Skeletal muscle tissue (tissue), 4 donors: ENCODE data around the gene BSDC1. TPM values are rescaled to one million over a fixed set of nuclear protein-coding genes. Genes with fewer than 3 reads are reported as not detected.

ENCODE experiments used
- H3K27ac ChIP-seq: one replicate; pipeline ENCODE4 v1.7.0; 2013; ENCODE audit warnings: mild to moderate bottlenecking, low read depth, low read length, inconsistent platforms
- H3K27me3 ChIP-seq, 3 donors: one replicate each; pipeline ENCODE4 v1.7.0; 2013; ENCODE audit warnings: low read length in 3 of 3; ENCODE audit not compliant: control insufficient read depth in 3 of 3, insufficient read depth in 3 of 3
- H3K36me3 ChIP-seq, 3 donors: one replicate each; pipeline ENCODE4 v1.7.0; 2013; ENCODE audit warnings: low read length in 3 of 3; ENCODE audit not compliant: control insufficient read depth in 3 of 3, insufficient read depth in 3 of 3
- H3K4me1 ChIP-seq, 3 donors: one replicate each; pipeline ENCODE4 v1.7.0; 2013; ENCODE audit warnings: low read length in 3 of 3, mild to moderate bottlenecking in 3 of 3; ENCODE audit not compliant: control insufficient read depth in 3 of 3, insufficient read depth in 3 of 3
- H3K4me3 ChIP-seq, 3 donors: one replicate each; pipeline ENCODE4 v1.7.0; 2013; ENCODE audit warnings: low read length in 3 of 3
- H3K9ac ChIP-seq, 3 donors: one replicate each; pipeline ENCODE4 v1.7.0; 2013; ENCODE audit warnings: low read length in 3 of 3, mild to moderate bottlenecking in 3 of 3, moderate library complexity in 2 of 3, low read depth in 1 of 3
- H3K9me3 ChIP-seq, 3 donors: one replicate each; pipeline ENCODE4 v1.7.0; 2013; ENCODE audit warnings: low read length in 3 of 3; ENCODE audit not compliant: control insufficient read depth in 3 of 3
- total RNA-seq: library from RNA; depleted of rRNA; stranded (reverse); fragments of >200 nt; gene quantifications from one replicate; pipeline ENCODE4 v1.2.3, GENCODE V29; 2014
- donor health status: Osteomylitis.

Gene BSDC1
- total RNA-seq, 1 donor from 2014 or later: 37.1 TPM

- no peaks in the 10 kb centered on the region for H3K9me3 ChIP-seq
- no peak overlapping the region for H3K27ac ChIP-seq
- H3K27me3 ChIP-seq: no peaks in the 10 kb centered on the region
- H3K36me3 ChIP-seq: peaks cover 90 to 93% (median 92%) of the 10 kb centered on the region in 3 donors
- H3K4me3 ChIP-seq: no peak overlapping the region
- no peak overlapping the region for H3K9ac ChIP-seq
- H3K4me1 ChIP-seq: no peaks in the 10 kb centered on the region
Observed at GRCh38 chr1:32376199-32376598, 18.0 kb downstream of the BSDC1 start.

- H3K27ac ChIP-seq: no peak overlapping the region
- no peak overlapping the region for H3K4me3 ChIP-seq
- no peaks in the 10 kb centered on the region for H3K9me3 ChIP-seq
- H3K27me3 ChIP-seq: no peaks in the 10 kb centered on the region
- no peak overlapping the region for H3K9ac ChIP-seq
- H3K36me3 ChIP-seq: peaks cover 72 to 80% (median 79%) of the 10 kb centered on the region in 3 donors
- H3K4me1 ChIP-seq: no peaks in the 10 kb centered on the region
Observed at GRCh38 chr1:32373996-32374592, 20.1 kb downstream of the BSDC1 start.

DNA sequence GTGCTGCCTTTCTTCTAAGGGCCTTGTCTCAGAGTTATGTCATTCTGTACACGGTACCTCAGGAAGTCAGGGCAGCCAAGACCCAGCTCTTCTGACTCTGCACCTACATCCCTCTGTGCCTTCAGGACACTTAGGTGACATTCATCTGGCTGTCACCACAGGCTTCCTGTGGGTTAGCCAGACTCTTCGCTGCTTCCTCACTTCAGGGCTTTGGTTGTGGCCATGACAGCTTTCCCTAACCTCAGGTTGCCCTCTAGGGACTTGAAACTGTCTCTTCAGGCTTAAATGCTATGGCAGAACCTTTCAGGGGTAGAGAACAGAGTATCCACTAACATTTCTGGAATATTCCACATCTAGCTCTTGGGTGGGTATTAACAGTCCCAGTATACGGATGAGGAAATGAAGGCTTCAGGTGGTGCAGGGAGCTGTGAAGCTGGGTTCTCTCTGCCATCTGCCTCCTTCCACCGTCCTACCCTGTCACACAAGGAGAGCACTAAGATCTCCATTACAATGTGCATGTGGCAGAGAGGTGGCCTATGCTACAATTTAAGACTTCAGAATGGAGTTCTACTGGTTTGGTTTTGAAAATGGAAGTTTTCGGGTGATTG, 22.0 kb downstream of the BSDC1 start:
- Histone ChIP-seq H3K4me3 (no peak overlapping the region), H3K27ac (no peak overlapping the region), H3K4me1 (no peaks in the 10 kb centered on the region), H3K9ac (no peak overlapping the region), H3K9me3 (no peaks in the 10 kb centered on the region), H3K27me3 (no peaks in the 10 kb centered on the region), H3K36me3 (peaks cover 68 to 78% (median 75%) of the 10 kb centered on the region in 3 donors)

DNA sequence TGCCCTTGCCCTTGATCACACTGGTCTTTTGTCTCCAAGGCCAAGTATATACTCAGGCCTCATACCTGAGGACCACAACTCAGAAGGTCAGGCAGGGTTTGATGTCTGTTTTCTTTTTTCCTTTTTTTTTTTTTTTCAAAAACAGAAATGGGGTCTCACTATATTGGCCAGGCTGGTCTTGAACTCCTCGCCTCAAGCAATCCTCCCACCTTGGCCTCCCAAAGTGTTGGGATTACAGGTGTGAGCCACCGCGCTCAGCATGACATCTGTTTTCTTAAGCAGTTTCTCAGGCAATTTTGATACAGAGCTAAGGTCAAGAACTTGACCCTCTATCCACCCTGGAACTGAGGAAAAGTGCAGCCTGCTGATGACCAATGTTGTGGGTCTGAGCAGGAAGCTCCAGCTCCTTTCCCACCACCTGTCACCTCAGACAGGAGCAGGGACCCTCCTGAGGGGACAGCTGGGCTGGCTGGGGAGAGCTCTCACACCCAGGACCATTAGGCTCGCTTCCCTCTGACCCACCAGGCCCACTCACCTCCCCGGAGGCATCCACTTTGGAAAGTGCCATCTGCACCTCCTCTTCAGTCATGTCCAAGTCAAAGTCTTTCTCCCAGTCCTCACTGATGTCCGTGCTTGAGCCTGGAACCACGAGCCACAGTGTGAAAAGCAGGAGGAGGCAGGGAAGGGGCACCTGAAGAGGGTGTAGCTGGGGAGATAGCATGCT, 26.2 kb downstream of the BSDC1 start:
- H3K36me3 ChIP-seq: peaks cover 56 to 73% (median 72%) of the 10 kb centered on the region in 3 donors
- H3K9me3 ChIP-seq: no peaks in the 10 kb centered on the region
- H3K4me3 ChIP-seq: no peak overlapping the region
- H3K9ac ChIP-seq: no peak overlapping the region
- no peak overlapping the region for H3K27ac ChIP-seq
- H3K4me1 ChIP-seq: peaks cover 0 to 2% (median 0%) of the 10 kb centered on the region in 3 donors
- no peaks in the 10 kb centered on the region for H3K27me3 ChIP-seq

- Histone ChIP-seq H3K27ac (no peak overlapping the region), H3K27me3 (no peaks in the 10 kb centered on the region), H3K4me3 (no peak overlapping the region), H3K36me3 (peaks cover 41 to 56% (median 55%) of the 10 kb centered on the region in 3 donors), H3K4me1 (peaks cover 9 to 19% (median 10%) of the 10 kb centered on the region in 3 donors), H3K9ac (no peak overlapping the region), H3K9me3 (no peaks in the 10 kb centered on the region)
Observed at GRCh38 chr1:32365445-32365844, 28.8 kb downstream of the BSDC1 start.

DNA sequence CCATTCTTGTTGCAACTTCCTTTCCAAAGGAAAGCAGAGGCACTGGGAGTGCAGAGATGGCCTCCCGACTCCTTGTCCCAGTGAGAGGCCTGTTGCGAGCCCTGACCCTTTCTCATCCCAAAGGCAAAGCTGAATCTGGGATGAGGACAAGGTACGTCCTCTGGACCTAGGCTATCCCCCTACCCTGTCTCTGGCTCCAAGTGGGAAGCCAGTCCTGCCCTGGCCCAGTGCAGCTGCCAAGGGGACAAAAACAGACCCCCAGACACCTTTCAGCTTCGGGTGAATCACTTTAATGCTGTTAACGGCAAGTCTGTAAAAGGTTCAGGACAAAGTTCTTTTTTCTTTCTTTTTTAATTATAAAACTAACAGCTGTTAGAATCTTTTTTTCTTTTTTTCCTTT, 29.4 kb downstream of the BSDC1 start:
- Histone ChIP-seq H3K27ac (no peak overlapping the region), H3K4me1 (peaks cover 9 to 19% (median 10%) of the 10 kb centered on the region in 3 donors), H3K9ac (no peak overlapping the region), H3K4me3 (no peak overlapping the region), H3K9me3 (no peaks in the 10 kb centered on the region), H3K27me3 (no peaks in the 10 kb centered on the region), H3K36me3 (peaks cover 41 to 56% (median 53%) of the 10 kb centered on the region in 3 donors)

- peaks cover 37 to 50% (median 49%) of the 10 kb centered on the region in 3 donors for H3K36me3 ChIP-seq
- peaks cover 9 to 19% (median 10%) of the 10 kb centered on the region in 3 donors for H3K4me1 ChIP-seq
- no peaks in the 10 kb centered on the region for H3K27me3 ChIP-seq
- H3K9ac ChIP-seq: no peak overlapping the region
- no peak overlapping the region for H3K27ac ChIP-seq
- H3K4me3 ChIP-seq: no peak overlapping the region
- no peaks in the 10 kb centered on the region for H3K9me3 ChIP-seq
Observed at GRCh38 chr1:32363713-32364112, 30.5 kb downstream of the BSDC1 start.

DNA sequence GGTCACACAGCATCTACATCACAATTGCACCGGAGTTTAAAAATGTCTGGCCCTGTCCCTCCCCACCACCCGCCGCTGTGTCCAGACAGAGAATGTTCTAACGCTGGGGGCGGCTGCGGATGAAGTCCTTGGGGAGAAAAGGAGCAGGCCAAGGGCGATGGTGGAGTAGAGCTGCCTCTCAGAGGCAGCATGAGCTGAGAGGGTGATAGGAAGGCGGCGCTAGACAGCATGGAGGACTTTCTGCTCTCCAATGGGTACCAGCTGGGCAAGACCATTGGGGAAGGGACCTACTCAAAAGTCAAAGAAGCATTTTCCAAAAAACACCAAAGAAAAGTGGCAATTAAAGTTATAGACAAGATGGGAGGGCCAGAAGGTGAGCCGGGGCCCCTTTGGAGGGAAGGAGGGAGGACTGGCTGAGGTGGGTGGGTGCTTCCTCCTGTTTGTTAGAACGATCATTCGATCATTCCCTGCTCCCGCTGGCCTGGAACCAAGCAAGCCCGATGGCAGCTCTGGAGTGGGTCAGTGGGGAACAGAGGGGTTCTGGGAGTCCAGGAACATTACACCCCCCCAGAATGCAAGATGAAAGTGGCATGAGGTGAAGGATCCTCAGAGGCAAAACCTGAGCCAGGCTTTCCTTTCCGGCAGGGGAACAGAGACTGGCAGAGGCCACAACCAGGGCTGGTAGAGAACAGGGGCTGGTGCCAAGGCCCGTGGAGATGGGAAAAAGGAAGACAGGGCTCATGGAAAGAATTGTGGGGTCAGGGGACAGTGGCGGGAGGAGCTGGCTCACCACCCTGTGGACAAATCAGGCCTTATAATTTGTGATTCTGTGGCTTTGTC, 31.5 kb downstream of the BSDC1 start, which contains the start of the genes FAM229A and TSSK3:
Gene FAM229A, minus strand, starts transcription at position 12 of the 840 bp plus-strand sequence. CDS start 394 bp downstream, outside the sequence.
Gene TSSK3, plus strand, starts transcription at position 66 of the 840 bp plus-strand sequence. Its CDS starts 163 bp downstream, at position 229.
- Histone ChIP-seq H3K27ac (no peak within 1 kb of the TSS), H3K27me3 (no peaks in the 10 kb centered on the region), H3K36me3 (peaks cover 29 to 40% (median 40%) of the 10 kb centered on the region in 3 donors), H3K9ac (peak within 1 kb of the TSS in 2 of 3 donors; percentile 6 to 72), H3K4me3 (peak within 1 kb of the TSS in 2 of 3 donors; percentile 43 to 60), H3K9me3 (no peaks in the 10 kb centered on the region), H3K4me1 (peaks cover 9 to 19% (median 10%) of the 10 kb centered on the region in 3 donors)

DNA sequence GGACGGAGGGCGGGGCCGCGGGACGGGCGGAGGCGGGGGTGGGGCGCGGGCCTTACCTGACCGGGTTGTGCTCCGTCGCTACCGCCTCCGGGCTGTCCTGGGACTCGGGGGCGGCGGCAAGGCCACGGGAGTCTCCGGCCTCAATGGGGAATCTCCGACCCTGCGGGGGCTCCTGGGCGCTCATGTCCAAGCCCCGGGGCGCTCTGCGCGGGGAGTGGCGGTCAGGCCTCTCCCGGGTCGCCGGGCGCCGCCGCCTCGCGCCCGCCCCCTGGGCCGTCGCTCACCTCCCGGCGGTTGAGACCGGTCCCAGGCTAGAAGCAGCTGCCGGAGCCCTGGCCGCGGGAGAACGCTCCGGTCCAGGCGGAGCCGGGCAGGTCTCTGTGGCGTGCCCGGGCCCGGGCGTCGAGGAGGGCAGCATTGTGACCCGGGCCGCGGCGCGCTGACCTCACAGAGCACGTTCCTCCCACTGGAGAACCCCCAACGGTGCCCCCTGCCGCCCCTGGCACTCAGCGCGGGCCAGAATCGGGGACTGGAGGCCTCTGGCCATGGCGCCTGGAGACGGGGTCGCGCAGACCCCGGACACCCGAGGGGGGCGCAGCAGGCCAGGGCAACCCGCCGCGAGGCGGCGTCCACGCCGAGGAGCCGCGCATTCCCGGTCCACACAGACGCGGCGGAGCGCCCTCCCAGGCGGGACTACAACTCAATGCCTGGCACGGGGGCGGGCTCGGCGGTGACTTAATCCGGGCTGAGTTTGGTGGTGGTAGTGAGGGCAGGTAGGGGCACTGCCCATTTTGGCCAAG, 32.4 kb downstream of the BSDC1 start:
- H3K36me3 ChIP-seq: peaks cover 21 to 32% (median 32%) of the 10 kb centered on the region in 3 donors
- peaks cover 9 to 19% (median 10%) of the 10 kb centered on the region in 3 donors for H3K4me1 ChIP-seq
- peak overlapping the region in 2 of 3 donors; percentile 43 to 60 for H3K4me3 ChIP-seq
- H3K27me3 ChIP-seq: no peaks in the 10 kb centered on the region
- H3K9ac ChIP-seq: peak overlapping the region in 2 of 3 donors; percentile 6 to 72
- H3K27ac ChIP-seq: no peak overlapping the region
- H3K9me3 ChIP-seq: no peaks in the 10 kb centered on the region
